MV-4-11 (cell line): Measurements from ENCODE around the gene ARL13A.
"Not testable (repeated sequence)": the region's sequence is repeated elsewhere in the genome, so short reads cannot be mapped to it uniquely, and the experiment has no call there.

Experiments
- DNase-seq: peaks from one replicate; lab custom pipeline; 2025; lab: John Stamatoyannopoulos, UW

The ARL13A gene

GRCh38 chrX:100990139-100990538 lies 20.6 kb downstream of the ARL13A start:
- DNase-seq: no peak

DNA sequence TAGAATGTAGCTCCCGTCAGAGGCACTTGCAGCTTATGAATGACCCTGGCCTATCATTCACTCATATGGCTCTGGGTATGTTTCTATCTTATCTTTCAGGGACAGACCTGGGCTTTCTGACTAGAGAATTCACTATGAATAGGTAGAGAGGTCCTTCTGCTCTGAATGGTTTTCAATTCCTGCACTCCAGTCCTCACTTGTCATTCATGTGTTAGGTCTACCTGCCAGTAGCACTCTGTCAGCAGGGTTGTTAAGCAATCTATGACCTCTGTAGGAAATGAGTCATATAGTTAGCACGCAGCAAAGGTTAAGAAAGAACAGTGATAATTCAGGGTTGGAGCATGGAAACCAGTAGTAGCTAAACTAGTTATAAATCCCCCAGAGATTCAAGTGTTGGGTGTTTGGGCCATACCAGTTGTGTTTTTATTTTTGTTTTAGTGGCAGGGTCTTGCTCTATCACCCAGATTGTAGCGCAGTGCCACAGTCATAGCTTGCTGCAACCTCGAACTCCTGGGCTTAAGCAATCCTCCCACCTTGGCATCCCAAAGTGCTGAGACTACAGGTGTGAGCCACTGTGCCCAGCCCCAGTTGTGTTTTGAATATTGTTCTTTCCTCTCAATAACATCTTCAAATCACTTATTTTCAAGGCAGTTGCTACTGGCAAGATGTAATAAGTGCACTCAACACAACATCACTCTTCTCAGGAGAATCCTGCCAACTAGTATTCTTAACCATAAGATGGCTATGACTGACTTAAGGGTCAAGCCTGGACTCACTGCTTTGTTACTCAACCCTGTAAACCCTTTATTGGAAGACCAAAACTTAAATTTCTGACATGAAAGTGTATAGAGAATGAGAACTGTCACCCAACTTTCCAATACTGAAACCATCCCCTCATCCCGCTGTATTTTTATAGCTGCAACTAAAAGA lies 25.1 kb downstream of the ARL13A start:
- DNase-seq: peak; percentile 3

- DNase-seq: no peak
Observed at GRCh38 chrX:100995469-100995868, 26.0 kb downstream of the ARL13A start.

- DNase-seq: no peak
Observed at GRCh38 chrX:100999451-100999850, 29.9 kb downstream of the ARL13A start.

- no peak for DNase-seq
Observed at GRCh38 chrX:101009090-101009489, 39.6 kb downstream of the ARL13A start.

DNA sequence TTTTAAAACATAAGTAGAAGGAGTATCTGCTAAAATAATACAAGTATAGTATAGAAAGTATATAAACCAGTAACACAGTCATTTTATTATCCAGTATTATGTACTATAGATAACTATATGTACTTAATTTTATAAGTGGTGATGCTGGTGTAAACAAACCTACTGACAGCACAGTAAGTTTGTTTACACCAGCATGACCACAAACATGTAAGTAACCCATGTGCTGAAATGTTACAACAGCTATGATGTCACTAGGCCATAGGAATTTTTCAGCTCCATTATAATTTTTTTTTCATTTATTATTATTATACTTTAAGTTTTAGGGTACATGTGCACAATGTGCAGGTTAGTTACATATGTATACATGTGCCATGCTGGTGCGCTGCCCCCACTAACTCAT lies 42.5 kb downstream of the ARL13A start:
- not testable (repeated sequence) for DNase-seq

DNA sequence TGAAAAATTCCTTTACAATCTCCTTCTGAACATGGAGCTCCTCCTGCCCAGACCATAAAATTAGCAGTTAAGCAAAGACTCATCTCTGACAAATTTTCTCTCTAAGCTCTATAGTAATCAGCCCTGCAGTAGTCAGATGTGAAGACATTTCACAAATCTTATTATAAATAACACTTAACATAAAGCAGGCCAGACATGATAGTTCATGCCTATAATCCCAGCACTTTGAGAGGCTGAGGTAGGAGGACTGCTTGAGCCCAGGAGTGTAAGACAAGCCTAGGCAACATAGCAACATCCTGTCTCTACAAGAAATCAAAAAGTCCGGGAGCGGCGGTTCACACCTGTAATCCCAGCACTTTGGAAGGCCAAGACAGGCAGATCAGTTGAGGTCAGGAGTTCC lies 52.5 kb downstream of the ARL13A start:
- no peak for DNase-seq

- no peak for DNase-seq
Observed at GRCh38 chrX:101025126-101025525, 55.6 kb downstream of the ARL13A start.

DNA sequence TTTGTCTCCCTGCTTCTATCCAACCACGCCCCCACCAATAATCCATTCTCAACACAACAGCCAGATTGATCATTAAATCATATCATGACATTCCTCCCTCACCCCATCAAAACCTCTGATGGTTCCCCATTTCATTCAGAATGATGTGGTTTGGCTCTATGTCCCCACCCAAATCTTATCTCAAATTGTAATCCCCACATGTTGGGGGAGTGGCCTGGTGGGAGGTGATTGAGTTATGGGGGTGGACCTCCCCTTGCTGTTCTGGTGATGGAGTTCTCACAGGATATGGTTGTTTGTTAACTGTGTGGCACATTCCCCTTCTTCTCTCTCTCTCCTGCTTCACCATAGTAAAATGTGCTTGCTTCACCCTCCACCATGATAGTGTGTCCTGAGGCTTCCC lies 59.1 kb downstream of the ARL13A start:
- DNase-seq: no peak

- no peak for DNase-seq
Observed at GRCh38 chrX:101029665-101030064, 60.2 kb downstream of the ARL13A start.

DNA sequence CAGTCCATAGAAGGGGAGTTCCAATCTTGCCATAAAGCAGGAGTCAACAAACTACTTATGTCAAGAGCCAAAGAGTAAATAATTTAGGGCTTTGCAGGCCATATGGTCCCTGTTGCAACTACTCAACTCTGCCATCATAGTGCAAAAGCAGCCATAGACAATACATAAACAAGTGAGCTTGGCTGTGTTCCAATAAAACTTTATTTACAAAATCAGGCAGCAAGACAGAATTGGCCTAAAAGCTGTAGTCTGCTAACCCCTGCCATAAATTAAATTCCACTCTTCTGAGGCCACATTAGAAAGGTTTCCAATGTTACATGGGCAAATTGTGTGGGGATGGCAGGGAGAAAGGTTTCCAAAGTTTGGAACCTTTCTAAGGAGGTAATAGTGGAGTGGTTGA lies 67.7 kb downstream of the ARL13A start:
- no peak for DNase-seq

- DNase-seq: no peak
Observed at GRCh38 chrX:101040197-101040596, 70.7 kb downstream of the ARL13A start.
